Prostate gland (tissue), 2 donors: Measurements from ENCODE around the gene HENMT1.

ENCODE experiments used
- POLR2A ChIP-seq: fragments of 450-650 bp; IDR thresholded peaks from one replicate; pipeline ENCODE4 v1.6.1; 2016; ENCODE audit warnings: antibody characterized with exemption, mild to moderate bottlenecking
- POLR2AphosphoS5 ChIP-seq: sonication (generic); formaldehyde crosslinking; IDR thresholded peaks from one replicate; pipeline ENCODE4 v1.6.1; 2017; ENCODE audit warnings: antibody characterized with exemption
- TF ChIP-seq, protein P1 (sequence below), 4 experiments: fragments of 200-600 bp in 2 of 4; fragments of 450-650 bp in 2 of 4; sonication (generic) in 2 of 4; IDR thresholded peaks; 1 replicate in 3 of 4; 2 replicates in 1 of 4; pipeline ENCODE4 v1.5.1; 2016 to 2019; ENCODE audit warnings: antibody characterized with exemption in 4 of 4, mild to moderate bottlenecking in 2 of 4, moderate library complexity in 2 of 4

DNA sequence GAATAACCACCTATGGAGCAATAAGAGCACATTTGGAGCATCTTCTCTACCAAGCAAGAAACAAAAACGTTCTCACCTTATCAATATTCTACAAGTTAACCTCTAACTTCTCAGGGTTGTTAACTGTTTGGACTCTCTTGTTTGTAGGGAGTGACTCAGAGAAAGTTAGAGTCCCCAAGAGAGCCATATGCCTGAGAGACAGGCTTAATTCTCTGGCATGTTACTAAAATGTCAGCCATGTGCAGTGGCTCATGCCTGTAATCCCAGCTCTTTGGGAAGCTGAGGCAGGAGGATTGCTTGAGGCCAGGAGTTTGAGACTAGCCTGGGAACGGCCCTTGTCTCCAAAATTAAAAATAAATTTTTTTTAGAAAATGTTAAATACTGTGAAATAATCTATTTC, 4.2 kb upstream of the HENMT1 start:
- TF ChIP-seq POLR2A (no peak), POLR2AphosphoS5 (no peak)
- TF ChIP-seq, protein P1, sequence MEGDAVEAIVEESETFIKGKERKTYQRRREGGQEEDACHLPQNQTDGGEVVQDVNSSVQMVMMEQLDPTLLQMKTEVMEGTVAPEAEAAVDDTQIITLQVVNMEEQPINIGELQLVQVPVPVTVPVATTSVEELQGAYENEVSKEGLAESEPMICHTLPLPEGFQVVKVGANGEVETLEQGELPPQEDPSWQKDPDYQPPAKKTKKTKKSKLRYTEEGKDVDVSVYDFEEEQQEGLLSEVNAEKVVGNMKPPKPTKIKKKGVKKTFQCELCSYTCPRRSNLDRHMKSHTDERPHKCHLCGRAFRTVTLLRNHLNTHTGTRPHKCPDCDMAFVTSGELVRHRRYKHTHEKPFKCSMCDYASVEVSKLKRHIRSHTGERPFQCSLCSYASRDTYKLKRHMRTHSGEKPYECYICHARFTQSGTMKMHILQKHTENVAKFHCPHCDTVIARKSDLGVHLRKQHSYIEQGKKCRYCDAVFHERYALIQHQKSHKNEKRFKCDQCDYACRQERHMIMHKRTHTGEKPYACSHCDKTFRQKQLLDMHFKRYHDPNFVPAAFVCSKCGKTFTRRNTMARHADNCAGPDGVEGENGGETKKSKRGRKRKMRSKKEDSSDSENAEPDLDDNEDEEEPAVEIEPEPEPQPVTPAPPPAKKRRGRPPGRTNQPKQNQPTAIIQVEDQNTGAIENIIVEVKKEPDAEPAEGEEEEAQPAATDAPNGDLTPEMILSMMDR (IDR thresholded peaks at IDR 0.05) = no peak
